Activated CD4-positive, CD25-positive, alpha-beta regulatory T cell treated with anti-CD3 and anti-CD28 coated beads, Interleukin-2, amount 50 U/mL, for 24 hours (primary cell): ENCODE measurements around the gene TP63.
A peak's percentile ranks its signal among the peaks of the same experiment; 100 is the strongest.
"Not testable (repeated sequence)": the region's sequence is repeated elsewhere in the genome, so short reads cannot be mapped to it uniquely, and the experiment has no call there.

Experiments used
- ATAC-seq, 2 donors: fragments of 150-1000 bp; cut with Tn5 transposase; one replicate each; pipeline ENCODE4 v1.10.0; 2021; ENCODE audit warnings: mild to moderate bottlenecking in 1 of 2, moderate library complexity in 1 of 2

Gene TP63

DNA sequence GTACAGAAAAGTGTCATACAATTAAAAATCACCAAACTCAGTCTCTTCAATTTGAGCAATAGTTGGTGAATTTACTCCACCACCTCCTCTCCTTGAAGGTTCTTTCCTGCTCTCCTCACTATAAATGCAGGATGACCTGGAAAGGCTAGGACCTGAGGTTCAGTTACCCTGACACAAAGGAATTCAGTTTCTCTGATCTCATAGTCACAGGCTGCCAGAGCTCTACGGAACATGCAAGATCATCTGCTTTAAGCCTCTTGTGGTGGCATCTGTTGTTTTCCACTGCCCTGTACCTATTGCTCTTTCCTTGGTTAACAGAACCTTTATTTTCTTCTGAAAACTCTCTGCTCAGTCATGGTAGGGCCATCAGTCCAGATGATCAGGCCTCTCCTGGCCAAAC, 4.9 kb upstream of the TP63 start:
- no peak for ATAC-seq

DNA sequence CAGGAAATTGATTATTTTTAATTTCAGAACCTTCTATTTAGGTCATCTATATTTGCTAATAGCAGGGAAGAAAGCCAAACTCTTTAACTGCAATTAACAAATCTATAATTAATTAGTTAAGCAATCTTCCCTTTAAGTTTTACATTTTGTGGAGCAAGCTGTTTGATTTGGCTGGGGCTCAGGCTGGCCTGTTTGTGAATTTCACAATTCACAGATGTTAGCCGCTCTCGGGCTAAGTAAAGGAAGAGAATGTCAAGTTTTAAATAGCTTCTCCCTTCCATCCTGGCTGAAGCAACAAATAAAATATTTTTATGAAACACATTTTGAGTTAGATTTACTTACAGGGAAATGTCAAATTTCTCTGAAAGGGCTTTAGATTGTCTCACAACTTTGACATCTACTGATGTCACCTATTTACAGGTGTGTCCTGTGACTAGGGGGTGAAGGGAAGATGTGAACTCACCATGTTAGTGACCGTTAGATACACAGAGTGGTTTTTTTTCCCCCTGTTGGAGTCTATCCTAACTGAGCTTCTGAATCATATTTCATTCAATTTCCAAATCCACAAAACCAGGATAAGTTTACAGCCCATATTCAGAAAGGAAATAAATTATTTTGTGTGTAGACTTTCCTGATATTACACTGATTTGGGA, 1.3 kb upstream of the TP63 start:
- no peak for ATAC-seq

- no peak for ATAC-seq
These were observed 319 bp upstream of the TP63 start for GRCh38 chr3:189630767-189631372.

GRCh38 chr3:189631409-189631808, 220 bp downstream of the TP63 start:
- no peak for ATAC-seq

DNA sequence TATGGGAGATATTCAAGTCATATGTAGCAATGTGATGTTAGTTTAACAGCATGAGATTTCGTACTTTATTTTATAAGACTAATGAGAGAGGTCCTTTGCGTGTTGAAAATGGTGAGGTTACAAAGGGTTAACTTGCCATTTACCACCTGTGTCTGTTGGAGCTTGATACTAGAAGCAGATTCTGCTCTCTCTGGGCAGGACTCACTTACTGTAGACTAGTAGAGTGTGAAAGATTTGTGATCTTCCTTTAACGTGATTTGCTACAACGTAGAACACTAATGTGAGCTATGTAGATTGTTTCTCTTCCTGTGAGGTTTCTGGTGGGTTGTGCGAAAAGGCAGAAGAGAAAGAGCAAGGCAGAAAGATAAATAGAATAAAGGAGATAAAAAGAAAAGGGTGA, 1.1 kb downstream of the TP63 start:
- no peak for ATAC-seq

- no peak for ATAC-seq
These were observed 4.2 kb downstream of the TP63 start for GRCh38 chr3:189635339-189635738.

DNA sequence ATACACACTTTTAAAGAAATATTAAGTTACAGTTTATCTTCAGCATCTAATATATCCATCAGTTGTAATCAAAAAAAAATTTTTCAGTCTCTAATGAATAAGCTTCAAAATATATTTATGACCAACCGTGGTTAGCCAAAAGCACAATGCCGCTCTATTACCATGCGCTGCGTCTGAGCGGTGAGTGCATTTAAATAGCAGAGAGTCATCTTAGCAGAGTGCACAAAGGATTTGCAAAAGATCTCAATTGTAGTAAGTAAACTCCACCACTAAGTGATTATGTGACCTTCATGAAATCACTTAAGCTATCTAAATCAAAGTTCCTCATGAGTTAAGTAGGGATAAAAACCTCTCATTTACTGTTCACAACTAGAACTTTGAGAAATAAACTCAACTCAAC, 4.9 kb downstream of the TP63 start:
- ATAC-seq: no peak

DNA sequence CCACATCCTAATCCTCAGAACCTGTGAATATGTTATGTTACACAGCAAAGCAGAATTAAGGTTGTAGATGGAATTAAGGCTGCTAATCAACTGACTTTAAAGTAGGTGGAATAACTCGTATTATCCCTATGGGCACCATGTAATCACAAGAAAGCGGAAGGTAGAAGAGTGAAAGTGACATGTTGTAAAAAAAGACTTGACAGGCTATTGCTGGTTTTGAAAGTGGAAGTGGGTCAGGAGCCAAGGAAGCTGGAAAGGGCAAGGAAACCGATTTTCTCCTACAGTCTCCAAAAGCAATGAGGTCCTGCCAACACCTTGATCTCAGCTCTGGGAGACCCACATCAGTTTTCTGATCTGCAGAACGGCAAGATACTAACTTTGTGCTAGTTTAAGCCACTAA, 6.6 kb downstream of the TP63 start:
- ATAC-seq: no peak

GRCh38 chr3:189638276-189639031, 7.3 kb downstream of the TP63 start:
- no peak for ATAC-seq

GRCh38 chr3:189641776-189642175, 10.6 kb downstream of the TP63 start:
- ATAC-seq: peak; percentile 28 to 65

- ATAC-seq: peak in 1 of 2 donors; percentile 33
These were observed 15.8 kb downstream of the TP63 start for GRCh38 chr3:189646853-189647542.

DNA sequence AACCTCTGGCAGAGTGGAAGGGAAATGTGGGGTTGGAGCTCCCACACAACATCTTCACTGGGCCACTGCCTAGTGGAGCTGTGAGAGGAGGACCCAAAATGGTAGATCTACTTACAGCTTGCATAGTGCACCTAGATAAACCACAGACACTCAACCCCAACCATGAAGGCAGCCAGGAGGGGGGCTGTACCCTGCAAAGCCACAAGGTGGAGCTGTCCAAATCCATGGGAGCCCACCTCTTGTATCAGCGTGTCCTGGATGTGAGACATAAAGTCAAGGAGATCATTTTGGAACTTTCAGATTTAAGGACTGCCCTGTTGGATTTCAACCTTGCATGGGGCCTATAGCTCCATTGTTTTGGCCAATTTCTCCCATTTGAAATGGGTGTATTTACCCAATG, 20.9 kb downstream of the TP63 start:
- no peak for ATAC-seq

DNA sequence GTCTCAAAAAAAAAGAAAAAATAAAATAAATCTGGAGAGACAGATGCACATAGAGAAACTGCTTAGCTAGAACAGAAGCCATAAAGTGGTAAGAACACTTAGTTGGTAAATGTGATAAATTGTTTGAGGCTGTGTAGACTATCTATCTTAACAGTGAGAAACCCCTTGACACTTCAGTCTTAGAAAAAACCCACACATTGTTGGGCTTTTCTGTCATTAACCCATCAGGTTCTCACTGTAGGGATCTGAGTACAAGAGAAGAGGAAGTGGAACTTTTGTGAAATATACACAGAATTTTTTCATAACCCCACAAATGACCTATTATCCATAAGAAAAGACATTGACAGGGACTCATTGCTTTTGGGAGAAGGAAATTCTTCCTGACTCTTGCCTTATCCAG, 24.4 kb downstream of the TP63 start:
- no peak for ATAC-seq

- no peak for ATAC-seq
These were observed 28.4 kb downstream of the TP63 start for GRCh38 chr3:189659571-189659970.

- ATAC-seq: no peak
These were observed 33.1 kb downstream of the TP63 start for GRCh38 chr3:189664311-189664710.

- not testable (repeated sequence) for ATAC-seq
These were observed 41.2 kb downstream of the TP63 start for GRCh38 chr3:189672346-189672745.

DNA sequence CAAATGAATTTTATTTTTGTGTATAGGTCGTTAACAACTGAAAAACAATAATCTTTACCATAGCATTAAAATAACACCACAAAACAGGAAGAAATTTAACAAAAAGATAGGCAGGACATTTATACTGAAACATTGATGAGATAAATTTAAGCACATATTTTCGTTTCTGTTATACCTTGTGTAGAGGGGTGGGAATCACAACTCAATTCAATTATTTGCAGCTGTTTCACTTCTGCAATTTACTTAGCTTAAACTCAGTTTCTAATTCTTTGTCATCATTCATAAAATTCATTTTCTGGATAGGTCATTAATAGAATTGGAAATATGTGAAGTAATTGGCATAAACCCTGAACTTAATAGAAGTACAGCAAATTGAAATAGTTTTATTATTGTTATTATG, 42.3 kb downstream of the TP63 start:
- no peak for ATAC-seq

DNA sequence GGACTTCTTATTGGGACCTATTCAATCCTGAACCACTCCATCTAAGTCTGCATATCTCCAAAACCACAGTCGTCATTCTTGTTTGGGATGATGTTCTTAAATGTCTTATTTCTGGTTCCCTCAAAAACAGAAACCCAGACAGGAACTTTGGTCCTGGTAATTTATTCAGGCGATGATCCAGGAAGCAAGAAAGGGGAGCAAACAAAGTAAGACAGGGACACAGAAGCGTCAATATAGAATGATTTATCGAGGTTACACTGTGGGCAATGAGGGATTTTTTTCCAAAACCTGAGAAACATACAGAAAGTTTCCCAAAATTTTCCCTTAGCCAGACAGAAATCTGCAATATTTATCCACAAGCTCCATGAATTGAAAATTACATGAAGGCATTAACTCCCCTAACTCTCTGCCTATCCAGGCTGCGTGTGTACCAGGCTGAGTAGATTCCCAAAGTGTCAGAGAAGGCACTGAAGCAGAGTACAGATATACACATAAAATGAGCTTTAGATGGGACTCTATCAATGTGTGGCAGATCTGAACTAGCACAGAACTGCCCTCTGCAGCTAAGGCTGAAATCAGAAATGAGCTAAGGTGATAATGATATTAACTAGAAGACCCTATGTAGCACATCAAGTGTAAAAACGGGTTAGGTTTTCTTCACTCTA, 43.2 kb downstream of the TP63 start:
- no peak for ATAC-seq

- ATAC-seq: no peak
These were observed 46.5 kb downstream of the TP63 start for GRCh38 chr3:189677667-189678066.

GRCh38 chr3:189680723-189681122, 49.5 kb downstream of the TP63 start:
- ATAC-seq: no peak

- ATAC-seq: peak in 1 of 2 donors; percentile 48
These were observed 52.5 kb downstream of the TP63 start for GRCh38 chr3:189683546-189684255.

- peak; percentile 48 for ATAC-seq
These were observed 53.1 kb downstream of the TP63 start for GRCh38 chr3:189684317-189684716.
